PC-3 (cell line): ENCODE measurements around the gene FUBP3. TPM values are rescaled to one million over a fixed set of nuclear protein-coding genes. Genes with fewer than 3 reads are reported as not detected.

Source experiments
- ATAC-seq: fragments of 200-7000 bp; cut with Tn5 transposase; 2 replicates; pipeline ENCODE4 v1.9.1; 2020; ENCODE audit warnings: mild to moderate bottlenecking, moderate library complexity
- BruUV-seq: library from RNA; stranded (reverse); fragments of 400-500 nt; replicated peaks from 2 replicates; lab custom pipeline; 2021; lab: Mats Ljungman, UMichigan
- CTCF ChIA-PET: fragments of 300-600 bp; sonication (Branson Sonifier 250); formaldehyde crosslinking; loops from one replicate; lab custom pipeline; 2022; ENCODE audit warnings: antibody characterized with exemption; lab: Charles Lee
- POLR2A ChIA-PET: fragments of 300-600 bp; sonication (Branson Sonifier 250); formaldehyde crosslinking; loops from one replicate; lab custom pipeline; 2022; ENCODE audit warnings: antibody characterized with exemption; ENCODE audit not compliant: unreplicated experiment; lab: Charles Lee
- DNase-seq: peaks from one replicate; pipeline ENCODE4 v3.0.0-alpha.2; 2015
- H2AFZ ChIP-seq: fragments of 300-600 bp; sonication (generic); 2 replicates; pipeline ENCODE4 v1.6.0; 2016; ENCODE audit warnings: antibody characterized with exemption, low read length
- H3F3A ChIP-seq: fragments of 300-600 bp; sonication (generic); one replicate; pipeline ENCODE4 v1.6.0; 2017; ENCODE audit warnings: antibody characterized with exemption, low read length, control low read depth, mild to moderate bottlenecking; ENCODE audit not compliant: unreplicated experiment
- H3K27ac ChIP-seq: fragments of 300-600 bp; sonication (generic); 2 replicates; pipeline ENCODE4 v1.5.1; 2016; ENCODE audit warnings: mild to moderate bottlenecking, low read length
- H3K27me3 ChIP-seq: fragments of 300-600 bp; sonication (generic); 2 replicates; pipeline ENCODE4 v1.6.1; 2016; ENCODE audit warnings: low read length, mixed read lengths
- H3K36me3 ChIP-seq: fragments of 300-600 bp; sonication (generic); 2 replicates; pipeline ENCODE4 v1.6.1; 2016; ENCODE audit warnings: low read depth, mixed run types, low read length, mixed read lengths
- H3K4me1 ChIP-seq: fragments of 300-600 bp; sonication (generic); 2 replicates; pipeline ENCODE4 v1.5.1; 2016; ENCODE audit warnings: low read length; ENCODE audit not compliant: insufficient read depth
- H3K4me2 ChIP-seq: fragments of 300-600 bp; sonication (generic); 2 replicates; pipeline ENCODE4 v1.6.0; 2016; ENCODE audit warnings: low read length
- H3K4me3 ChIP-seq: fragments of 300-600 bp; sonication (generic); 2 replicates; pipeline ENCODE4 v1.5.1; 2016; ENCODE audit warnings: mild to moderate bottlenecking, low read length, mixed read lengths
- H3K79me2 ChIP-seq: fragments of 300-600 bp; sonication (generic); 2 replicates; pipeline ENCODE4 v1.6.1; 2017; ENCODE audit warnings: low read length, mixed read lengths
- H3K9ac ChIP-seq: fragments of 300-600 bp; sonication (generic); 2 replicates; pipeline ENCODE4 v1.6.0; 2016; ENCODE audit warnings: mild to moderate bottlenecking, low read length
- H3K9me2 ChIP-seq: fragments of 300-600 bp; sonication (generic); replicated peaks from 2 replicates; pipeline ENCODE4 v1.6.1; 2016; ENCODE audit warnings: mixed run types, low read length, mixed read lengths
- H3K9me3 ChIP-seq: fragments of 300-600 bp; sonication (generic); 2 replicates; pipeline ENCODE4 v1.6.1; 2016; ENCODE audit warnings: low read length, mixed read lengths
- H4K20me1 ChIP-seq: fragments of 300-600 bp; sonication (generic); 2 replicates; pipeline ENCODE4 v1.6.1; 2016; ENCODE audit warnings: low read length, mixed read lengths
- EZH2 ChIP-seq: fragments of 300-600 bp; sonication (generic); IDR thresholded peaks from one replicate; pipeline ENCODE4 v1.6.1; 2017; ENCODE audit warnings: antibody characterized with exemption, mild to moderate bottlenecking, low read length; ENCODE audit not compliant: unreplicated experiment
- EZH2phosphoT487 ChIP-seq: fragments of 300-600 bp; sonication (generic); IDR thresholded peaks from 2 replicates; pipeline ENCODE4 v1.6.1; 2018; ENCODE audit warnings: mild to moderate bottlenecking, antibody characterized with exemption, low read length, borderline replicate concordance
- intact Hi-C: fragments of 100-400 bp; cut with micrococcal nuclease; formaldehyde crosslinking; loops from 2 replicates; pipeline ENCODE4 v1.9.0; 2023
- total RNA-seq: library from RNA; depleted of rRNA; stranded (reverse); fragments of >200 nt; gene quantifications from 2 replicates; pipeline ENCODE4 v1.2.3, GENCODE V29; 2014
- TF ChIP-seq, protein P1 (sequence below): fragments of 300-600 bp; sonication (generic); conservative IDR thresholded peaks from 2 replicates; pipeline ENCODE4 v1.5.1; 2017; ENCODE audit warnings: antibody characterized with exemption, low read depth, mild to moderate bottlenecking, low read length

FUBP3 gene
- total RNA-seq, 1 experiment from 2014 or later = 53.7 TPM

DNA sequence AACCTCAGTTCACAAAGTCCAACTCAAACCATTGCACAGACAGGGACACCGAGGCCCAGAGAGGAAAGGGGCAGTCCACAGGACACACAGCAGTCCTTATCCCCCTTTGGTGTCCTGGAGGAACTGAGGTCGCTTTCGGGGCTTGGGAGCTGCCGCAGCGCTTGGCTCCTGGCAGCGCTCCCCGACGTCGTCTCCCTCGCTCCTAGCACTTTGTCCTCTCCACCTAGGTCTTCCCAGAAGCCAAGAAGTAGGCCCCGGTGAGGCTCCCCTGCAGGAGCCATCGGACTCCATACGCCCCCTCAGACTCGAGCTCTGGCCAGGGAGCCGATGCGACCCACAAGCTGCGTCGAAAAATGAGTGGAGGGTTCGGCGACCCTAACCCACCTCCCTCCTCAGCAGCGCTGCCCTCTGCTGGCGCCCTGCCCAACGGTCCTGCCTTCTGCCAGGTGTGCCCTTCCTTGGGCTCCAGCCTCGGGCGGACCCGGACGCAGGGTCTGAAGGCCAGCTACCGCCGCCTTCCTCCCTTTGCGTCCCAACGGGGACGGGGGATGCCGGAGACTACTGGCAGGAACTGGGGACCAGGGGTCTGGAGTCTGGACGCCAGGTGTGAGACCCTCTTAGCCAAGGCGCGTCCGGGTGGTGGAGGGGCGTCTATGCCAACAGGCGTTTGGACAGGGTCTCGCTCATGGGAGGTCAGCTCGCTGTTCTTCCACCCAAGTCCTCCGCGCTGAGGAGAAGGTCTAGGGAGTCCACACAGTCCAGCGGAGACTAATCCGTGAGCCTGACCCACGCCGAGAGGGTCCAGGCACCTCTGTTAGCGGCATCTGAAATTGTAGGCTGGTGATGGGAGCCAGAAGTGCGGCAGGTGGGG lies 83.0 kb downstream of the FUBP3 start:
- BruUV-seq = no TSS peak
- H4K20me1 ChIP-seq = no peaks in the 10 kb centered on the region
- H3K9me2 ChIP-seq = no peaks in the 10 kb centered on the region
- no peaks in the 10 kb centered on the region for H3K4me1 ChIP-seq
- H3K27me3 ChIP-seq = peaks cover 40% of the 10 kb centered on the region
- no peak overlapping the region for H2AFZ ChIP-seq
- TF ChIP-seq EZH2phosphoT487 = no peak
- no peak for TF ChIP-seq EZH2
- TF ChIP-seq, protein P1, sequence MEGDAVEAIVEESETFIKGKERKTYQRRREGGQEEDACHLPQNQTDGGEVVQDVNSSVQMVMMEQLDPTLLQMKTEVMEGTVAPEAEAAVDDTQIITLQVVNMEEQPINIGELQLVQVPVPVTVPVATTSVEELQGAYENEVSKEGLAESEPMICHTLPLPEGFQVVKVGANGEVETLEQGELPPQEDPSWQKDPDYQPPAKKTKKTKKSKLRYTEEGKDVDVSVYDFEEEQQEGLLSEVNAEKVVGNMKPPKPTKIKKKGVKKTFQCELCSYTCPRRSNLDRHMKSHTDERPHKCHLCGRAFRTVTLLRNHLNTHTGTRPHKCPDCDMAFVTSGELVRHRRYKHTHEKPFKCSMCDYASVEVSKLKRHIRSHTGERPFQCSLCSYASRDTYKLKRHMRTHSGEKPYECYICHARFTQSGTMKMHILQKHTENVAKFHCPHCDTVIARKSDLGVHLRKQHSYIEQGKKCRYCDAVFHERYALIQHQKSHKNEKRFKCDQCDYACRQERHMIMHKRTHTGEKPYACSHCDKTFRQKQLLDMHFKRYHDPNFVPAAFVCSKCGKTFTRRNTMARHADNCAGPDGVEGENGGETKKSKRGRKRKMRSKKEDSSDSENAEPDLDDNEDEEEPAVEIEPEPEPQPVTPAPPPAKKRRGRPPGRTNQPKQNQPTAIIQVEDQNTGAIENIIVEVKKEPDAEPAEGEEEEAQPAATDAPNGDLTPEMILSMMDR = no peak
- no peak overlapping the region for H3K4me2 ChIP-seq
- no peaks in the 10 kb centered on the region for H3K9me3 ChIP-seq
- ChIA-PET CTCF (no interaction called here), POLR2A (no interaction called here)
- no peak for ATAC-seq
- H3K4me3 ChIP-seq = no peak overlapping the region
- H3K27ac ChIP-seq = no peak overlapping the region
- H3F3A ChIP-seq = no peaks in the 10 kb centered on the region
- no peaks in the 10 kb centered on the region for H3K79me2 ChIP-seq
- H3K9ac ChIP-seq = no peak overlapping the region
- intact Hi-C loops = no loop called here
- no peaks in the 10 kb centered on the region for H3K36me3 ChIP-seq
- no peak for DNase-seq

- Histone ChIP-seq H3K9me2 (no peaks in the 10 kb centered on the region), H3K36me3 (no peaks in the 10 kb centered on the region), H2AFZ (no peak overlapping the region), H3K4me1 (no peaks in the 10 kb centered on the region), H3K27ac (no peak overlapping the region), H3K9ac (no peak overlapping the region), H3K4me2 (no peak overlapping the region), H3F3A (no peaks in the 10 kb centered on the region), H3K4me3 (no peak overlapping the region), H3K27me3 (peaks cover 40% of the 10 kb centered on the region), H4K20me1 (no peaks in the 10 kb centered on the region), H3K9me3 (no peaks in the 10 kb centered on the region), H3K79me2 (no peaks in the 10 kb centered on the region)
- TF ChIP-seq EZH2phosphoT487 (no peak), EZH2 (no peak)
- TF ChIP-seq, protein P1 = no peak
- CTCF ChIA-PET = no interaction called here
- intact Hi-C loops = no loop called here
- no peak for ATAC-seq
- no peak for DNase-seq
- no TSS peak for BruUV-seq
- POLR2A ChIA-PET = no interaction called here
Measured at GRCh38 chr9:130662970-130663257, 83.5 kb downstream of the FUBP3 start.
